ENCODE measurements around the gene SEMA6A.
A peak's percentile ranks its signal among the peaks of the same experiment; 100 is the strongest.

SEMA6A gene

GRCh38 chr5:116420540-116420939, 154.1 kb downstream of the SEMA6A start:
- no peaks in the 10 kb centered on the region for H3K27me3 Mint-ChIP-seq
- H3K9me3 Mint-ChIP-seq: no peaks in the 10 kb centered on the region
- H3K36me3 Mint-ChIP-seq: peaks cover 52% of the 10 kb centered on the region
- H3K4me3 Mint-ChIP-seq: no peak overlapping the region
- no peaks in the 10 kb centered on the region for H3K4me1 Mint-ChIP-seq
- no peak overlapping the region for H3K27ac Mint-ChIP-seq

GRCh38 chr5:116419258-116419657, 155.4 kb downstream of the SEMA6A start:
- peaks cover 52% of the 10 kb centered on the region for H3K36me3 Mint-ChIP-seq
- H3K4me3 Mint-ChIP-seq: no peak overlapping the region

GRCh38 chr5:116418774-116419173, 155.8 kb downstream of the SEMA6A start:
- no peak overlapping the region for H3K27ac Mint-ChIP-seq
- no peaks in the 10 kb centered on the region for H3K4me1 Mint-ChIP-seq
- no peaks in the 10 kb centered on the region for H3K27me3 Mint-ChIP-seq
- no peak overlapping the region for H3K4me3 Mint-ChIP-seq
- H3K9me3 Mint-ChIP-seq: no peaks in the 10 kb centered on the region
- peaks cover 47% of the 10 kb centered on the region for H3K36me3 Mint-ChIP-seq

More at GRCh38 chr5:116419258-116419657, 155.4 kb downstream of the SEMA6A start:
- no peaks in the 10 kb centered on the region for H3K4me1 Mint-ChIP-seq
- no peaks in the 10 kb centered on the region for H3K9me3 Mint-ChIP-seq
- H3K27ac Mint-ChIP-seq: no peak overlapping the region
- H3K27me3 Mint-ChIP-seq: no peaks in the 10 kb centered on the region

DNA sequence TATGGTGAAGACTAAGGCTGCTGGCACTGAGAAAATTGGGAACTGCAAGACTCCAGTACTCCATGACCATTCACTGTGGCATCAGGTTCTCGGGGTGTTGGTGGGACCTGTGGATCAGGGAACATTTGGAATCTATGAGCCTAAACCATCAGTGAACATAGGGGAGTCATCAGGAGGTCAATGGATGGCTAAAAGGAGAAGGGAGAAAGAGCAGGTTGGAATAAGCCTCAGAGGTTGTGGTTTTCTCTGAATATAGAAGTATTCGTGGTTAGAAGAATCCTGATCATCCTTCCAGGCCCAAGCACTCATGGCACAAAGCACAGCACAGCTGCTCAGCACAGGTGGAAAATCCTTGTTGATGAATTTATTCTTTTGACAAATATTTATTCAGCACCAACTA, 156.6 kb downstream of the SEMA6A start:
- H3K4me1 Mint-ChIP-seq: no peaks in the 10 kb centered on the region
- H3K27ac Mint-ChIP-seq: no peak overlapping the region
- H3K36me3 Mint-ChIP-seq: peaks cover 53% of the 10 kb centered on the region
- H3K27me3 Mint-ChIP-seq: no peaks in the 10 kb centered on the region
- H3K4me3 Mint-ChIP-seq: no peak overlapping the region
- H3K9me3 Mint-ChIP-seq: no peaks in the 10 kb centered on the region

DNA sequence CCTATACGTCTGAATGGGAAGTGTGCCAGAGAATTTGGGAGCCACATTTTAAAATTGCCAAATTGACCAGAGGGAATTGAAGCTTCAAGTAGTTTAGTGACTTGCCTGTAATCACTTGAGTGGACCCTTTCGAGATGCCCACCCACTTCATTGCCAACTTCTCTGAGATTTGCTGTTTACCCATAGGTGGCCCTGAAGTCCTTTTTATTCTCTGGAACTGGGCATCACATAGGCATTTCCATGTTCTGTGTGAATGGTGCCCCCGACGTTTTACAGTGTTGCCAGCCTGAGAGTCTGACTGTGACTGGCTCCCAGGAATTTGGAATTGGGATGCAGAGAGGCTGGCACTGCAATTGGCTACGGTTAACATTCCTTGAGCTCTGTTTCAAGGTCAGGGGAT, 158.6 kb downstream of the SEMA6A start:
- H3K27me3 Mint-ChIP-seq: no peaks in the 10 kb centered on the region
- no peaks in the 10 kb centered on the region for H3K9me3 Mint-ChIP-seq
- peaks cover 49% of the 10 kb centered on the region for H3K36me3 Mint-ChIP-seq
- no peak overlapping the region for H3K4me3 Mint-ChIP-seq
- H3K27ac Mint-ChIP-seq: no peak overlapping the region
- H3K4me1 Mint-ChIP-seq: no peaks in the 10 kb centered on the region

DNA sequence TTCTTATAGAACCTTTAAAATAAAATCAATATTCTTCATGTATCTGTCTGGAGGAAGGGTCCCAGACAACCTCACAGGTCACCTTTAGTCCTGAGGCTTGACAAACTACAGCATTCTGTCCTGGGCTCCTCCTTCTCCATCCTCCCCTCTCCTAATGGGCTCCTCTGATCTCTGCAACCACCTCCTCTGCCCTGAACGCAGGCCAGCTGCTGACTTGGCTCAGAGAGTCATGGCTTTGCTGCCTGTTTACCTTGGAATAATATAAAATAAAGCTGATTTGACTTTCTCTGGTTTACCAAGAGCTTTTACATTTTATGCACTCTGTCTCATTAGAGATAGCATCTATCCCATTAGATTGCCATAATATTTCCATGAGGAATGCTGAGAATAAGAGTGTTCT, 159.4 kb downstream of the SEMA6A start:
- H3K27me3 Mint-ChIP-seq: no peaks in the 10 kb centered on the region
- H3K36me3 Mint-ChIP-seq: peaks cover 46% of the 10 kb centered on the region
- H3K4me3 Mint-ChIP-seq: no peak overlapping the region
- no peaks in the 10 kb centered on the region for H3K4me1 Mint-ChIP-seq
- no peaks in the 10 kb centered on the region for H3K9me3 Mint-ChIP-seq
- H3K27ac Mint-ChIP-seq: peak overlapping the region; percentile 19

- H3K4me3 Mint-ChIP-seq: no peak overlapping the region
- no peaks in the 10 kb centered on the region for H3K4me1 Mint-ChIP-seq
- no peaks in the 10 kb centered on the region for H3K27me3 Mint-ChIP-seq
- H3K9me3 Mint-ChIP-seq: no peaks in the 10 kb centered on the region
- peaks cover 17% of the 10 kb centered on the region for H3K36me3 Mint-ChIP-seq
- H3K27ac Mint-ChIP-seq: no peak overlapping the region
Measured at GRCh38 chr5:116411101-116411571, 163.5 kb downstream of the SEMA6A start.

- Mint-ChIP-seq H3K4me3 (no peak overlapping the region), H3K36me3 (peaks cover 19% of the 10 kb centered on the region), H3K4me1 (no peaks in the 10 kb centered on the region), H3K27ac (no peak overlapping the region), H3K27me3 (no peaks in the 10 kb centered on the region), H3K9me3 (no peaks in the 10 kb centered on the region)
Measured at GRCh38 chr5:116410336-116410890, 164.2 kb downstream of the SEMA6A start.

GRCh38 chr5:116409591-116410296, 164.9 kb downstream of the SEMA6A start:
- no peaks in the 10 kb centered on the region for H3K27me3 Mint-ChIP-seq
- no peak overlapping the region for H3K4me3 Mint-ChIP-seq
- H3K9me3 Mint-ChIP-seq: no peaks in the 10 kb centered on the region
- H3K27ac Mint-ChIP-seq: no peak overlapping the region
- H3K4me1 Mint-ChIP-seq: no peaks in the 10 kb centered on the region
- peaks cover 16% of the 10 kb centered on the region for H3K36me3 Mint-ChIP-seq

DNA sequence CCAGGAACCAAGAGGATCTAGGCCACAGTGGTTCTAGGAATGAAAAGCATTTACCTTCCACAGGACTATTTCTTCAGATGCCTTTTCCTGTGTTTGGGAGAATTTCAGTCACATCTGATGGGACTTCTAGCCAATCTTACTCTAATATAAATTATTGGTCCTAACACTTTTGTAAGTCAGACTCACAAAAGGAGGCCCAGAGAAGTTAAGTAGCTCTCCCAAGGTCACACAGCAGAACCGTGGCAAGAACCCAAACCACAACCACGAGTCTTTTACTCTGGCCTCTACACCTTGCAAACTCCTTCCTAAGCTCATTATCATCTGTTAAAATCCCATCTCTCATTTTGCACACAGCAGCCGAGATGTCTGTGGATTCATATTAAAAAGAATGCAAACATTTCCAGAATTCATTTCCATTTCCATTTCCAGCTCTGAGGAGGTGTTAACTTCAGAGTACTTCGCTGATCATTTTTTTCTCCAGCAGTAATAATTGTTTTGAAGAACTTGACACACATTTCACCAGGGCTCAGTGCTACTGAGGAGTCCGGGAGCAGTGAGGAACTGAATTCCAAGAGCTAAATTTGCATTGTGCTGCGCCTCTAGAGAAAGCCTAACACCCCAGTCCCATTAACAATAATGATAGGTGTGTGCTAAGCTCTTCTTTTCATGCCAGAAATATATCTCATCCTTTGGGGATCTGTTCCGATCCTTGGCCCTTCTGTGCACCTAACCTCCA, 168.1 kb downstream of the SEMA6A start:
- no peaks in the 10 kb centered on the region for H3K27me3 Mint-ChIP-seq
- H3K4me1 Mint-ChIP-seq: no peaks in the 10 kb centered on the region
- H3K36me3 Mint-ChIP-seq: peaks cover 14% of the 10 kb centered on the region
- no peaks in the 10 kb centered on the region for H3K9me3 Mint-ChIP-seq
- no peak overlapping the region for H3K27ac Mint-ChIP-seq
- H3K4me3 Mint-ChIP-seq: no peak overlapping the region

- Mint-ChIP-seq H3K36me3 (peaks cover 16% of the 10 kb centered on the region), H3K4me3 (no peak overlapping the region), H3K27ac (no peak overlapping the region), H3K9me3 (no peaks in the 10 kb centered on the region), H3K4me1 (no peaks in the 10 kb centered on the region), H3K27me3 (no peaks in the 10 kb centered on the region)
Measured at GRCh38 chr5:116404792-116405191, 169.8 kb downstream of the SEMA6A start.

GRCh38 chr5:116404016-116404415, 170.6 kb downstream of the SEMA6A start:
- no peaks in the 10 kb centered on the region for H3K27me3 Mint-ChIP-seq
- H3K36me3 Mint-ChIP-seq: peaks cover 22% of the 10 kb centered on the region
- H3K9me3 Mint-ChIP-seq: no peaks in the 10 kb centered on the region
- H3K4me1 Mint-ChIP-seq: no peaks in the 10 kb centered on the region
- H3K27ac Mint-ChIP-seq: no peak overlapping the region
- no peak overlapping the region for H3K4me3 Mint-ChIP-seq

DNA sequence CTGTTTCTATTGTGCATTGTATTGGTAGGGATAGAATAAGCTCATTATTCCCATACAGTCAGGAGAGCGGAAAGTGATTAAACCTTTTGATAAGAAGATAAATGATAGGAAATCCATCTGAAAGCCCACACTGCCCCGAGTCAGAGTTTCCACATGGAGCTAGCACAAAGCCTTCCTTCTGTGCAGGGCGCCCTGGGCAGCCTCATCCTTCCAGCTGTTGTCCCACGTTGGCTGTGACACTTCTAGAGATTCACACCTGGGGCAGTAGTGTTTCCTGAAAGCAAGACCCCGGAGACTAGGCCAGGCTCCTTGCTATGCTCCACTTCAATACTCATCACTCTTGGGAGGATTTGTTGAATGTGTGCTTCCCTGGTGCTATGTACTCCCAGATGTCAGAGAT, 172.4 kb downstream of the SEMA6A start:
- H3K27ac Mint-ChIP-seq: no peak overlapping the region

DNA sequence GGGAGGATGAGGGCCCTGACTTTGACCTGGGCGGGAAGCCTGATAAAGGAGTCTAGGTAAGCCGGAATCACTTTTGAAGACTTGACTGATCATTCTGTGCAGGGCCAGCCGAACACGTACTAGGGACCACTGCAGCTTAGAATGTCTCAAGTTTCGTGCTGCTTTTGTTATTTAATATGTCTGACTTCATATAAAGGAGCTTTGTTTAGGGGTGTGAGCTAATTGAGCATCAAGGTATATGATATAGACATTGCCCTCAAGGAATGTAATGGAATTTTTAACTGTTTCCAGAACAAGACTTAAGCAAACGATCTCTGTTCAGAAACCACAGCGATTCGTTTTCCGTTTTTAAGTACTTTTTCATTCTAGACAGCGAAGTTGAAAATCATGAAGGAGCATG, 173.0 kb downstream of the SEMA6A start:
- Mint-ChIP-seq H3K4me3 (no peak overlapping the region), H3K27me3 (no peaks in the 10 kb centered on the region), H3K27ac (no peak overlapping the region), H3K4me1 (no peaks in the 10 kb centered on the region), H3K9me3 (no peaks in the 10 kb centered on the region), H3K36me3 (peaks cover 26% of the 10 kb centered on the region)

More for the DNA sequence above, 172.4 kb downstream of the SEMA6A start:
- Mint-ChIP-seq H3K4me3 (no peak overlapping the region), H3K9me3 (no peaks in the 10 kb centered on the region), H3K4me1 (no peaks in the 10 kb centered on the region), H3K36me3 (peaks cover 26% of the 10 kb centered on the region), H3K27me3 (no peaks in the 10 kb centered on the region)

DNA sequence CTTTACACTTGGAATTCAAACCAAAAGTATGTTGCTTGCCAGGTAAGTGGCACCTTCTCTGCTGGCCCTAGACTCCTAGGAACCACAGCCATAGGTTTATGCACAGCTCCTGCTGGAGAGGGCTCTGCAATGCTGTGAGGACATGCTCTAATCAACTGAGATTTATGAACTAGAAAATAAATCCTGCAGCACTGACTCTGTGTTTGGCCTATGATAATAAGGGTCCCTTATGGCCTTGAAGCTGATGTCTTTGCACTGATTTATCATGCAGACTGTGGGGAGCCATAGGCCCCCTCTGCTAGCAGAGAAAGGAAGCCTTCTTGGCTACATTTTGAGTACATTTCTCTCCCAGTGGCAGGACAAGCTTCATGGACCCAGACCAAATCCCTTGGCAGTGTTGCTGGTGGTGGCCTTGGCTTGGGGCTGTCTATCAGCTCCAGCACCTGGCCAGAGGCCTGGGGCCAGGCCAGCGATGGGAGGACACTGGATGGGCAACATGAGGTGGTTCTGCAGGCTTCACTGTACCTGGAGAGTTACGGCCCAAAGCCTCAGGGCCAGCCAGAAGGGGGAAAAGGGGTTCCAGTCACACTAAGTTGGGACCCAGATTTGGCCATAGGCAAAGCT, 178.0 kb downstream of the SEMA6A start:
- Mint-ChIP-seq H3K4me1 (no peaks in the 10 kb centered on the region), H3K9me3 (no peaks in the 10 kb centered on the region), H3K27me3 (no peaks in the 10 kb centered on the region), H3K36me3 (peaks cover 23% of the 10 kb centered on the region), H3K4me3 (no peak overlapping the region), H3K27ac (no peak overlapping the region)

Measured in activated naive CD4-positive, alpha-beta T cell treated with anti-CD3 and anti-CD28 coated beads, Interleukin-2, amount 50 U/mL, for 24 hours (primary cell).